ENCODE measurements around the gene FAM170B. TPM values are rescaled to one million over a fixed set of nuclear protein-coding genes. Genes with fewer than 3 reads are reported as not detected.

FAM170B gene
- total RNA-seq, 1 donor from 2014 or later = not detected

GRCh38 chr10:49172061-49172776 is 38.4 kb upstream of the FAM170B start:
- Mint-ChIP-seq H3K4me3 (ENCODE audit: unreplicated experiment) (no peak overlapping the region), H3K27me3 (ENCODE audit: unreplicated experiment) (peaks cover 10% of the 10 kb centered on the region), H3K9me3 (ENCODE audit: unreplicated experiment) (peaks cover 4% of the 10 kb centered on the region), H3K36me3 (ENCODE audit: unreplicated experiment) (no peaks in the 10 kb centered on the region), H3K27ac (ENCODE audit: unreplicated experiment) (no peak overlapping the region), H3K4me1 (ENCODE audit: low read depth, unreplicated experiment) (peaks cover 24% of the 10 kb centered on the region)
- no peak for DNase-seq
- TF ChIP-seq CTCF (IDR thresholded peaks at IDR 0.05; ENCODE audit: partially characterized antibody, unreplicated experiment) = no peak

GRCh38 chr10:49171326-49172060 is 37.7 kb upstream of the FAM170B start:
- peaks cover 2% of the 10 kb centered on the region for H3K36me3 Mint-ChIP-seq (ENCODE audit: unreplicated experiment)

DNA sequence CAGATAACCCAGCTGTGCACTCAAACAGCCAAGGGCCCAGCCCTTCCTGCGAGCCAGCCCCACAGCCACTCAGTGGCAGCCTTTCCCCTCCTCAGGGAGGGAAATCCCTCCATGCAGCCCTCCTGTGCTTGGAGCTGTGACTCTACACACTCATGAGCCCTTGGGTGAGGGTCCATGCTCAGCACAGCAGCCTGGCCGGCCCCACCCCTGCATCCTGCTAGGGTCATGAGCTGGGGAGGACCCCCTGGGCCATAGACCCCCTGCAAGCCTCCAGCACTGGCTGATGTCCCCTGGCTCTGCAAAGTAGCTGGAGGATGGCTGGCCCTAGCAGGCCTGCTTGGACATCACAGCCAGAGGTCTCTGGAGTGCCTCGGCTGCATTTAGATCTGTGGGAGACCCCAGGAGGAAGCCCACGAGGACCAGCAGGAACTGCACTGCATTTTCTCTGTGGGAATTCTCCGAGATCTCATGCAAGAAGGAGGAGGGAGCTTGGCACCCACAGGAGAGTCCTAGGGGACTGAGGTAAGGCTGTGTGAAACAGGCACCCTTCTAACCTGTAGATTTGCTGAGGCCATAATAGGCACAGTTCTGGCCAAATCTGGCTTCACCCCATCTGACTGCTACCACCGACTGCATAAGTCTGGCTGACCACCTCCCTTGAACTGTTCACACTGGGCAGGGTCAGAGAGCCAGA is 37.0 kb upstream of the FAM170B start:
- Mint-ChIP-seq H3K36me3 (ENCODE audit: unreplicated experiment) (peaks cover 5% of the 10 kb centered on the region), H3K9me3 (ENCODE audit: unreplicated experiment) (peaks cover 6% of the 10 kb centered on the region), H3K4me1 (ENCODE audit: low read depth, unreplicated experiment) (peaks cover 15% of the 10 kb centered on the region), H3K27me3 (ENCODE audit: unreplicated experiment) (peaks cover 12% of the 10 kb centered on the region), H3K4me3 (ENCODE audit: unreplicated experiment) (no peak overlapping the region), H3K27ac (ENCODE audit: unreplicated experiment) (no peak overlapping the region)
- TF ChIP-seq CTCF (IDR thresholded peaks at IDR 0.05; ENCODE audit: partially characterized antibody, unreplicated experiment) = no peak
- DNase-seq = no peak

More at GRCh38 chr10:49171326-49172060, 37.7 kb upstream of the FAM170B start:
- TF ChIP-seq CTCF (IDR thresholded peaks at IDR 0.05; ENCODE audit: partially characterized antibody, unreplicated experiment) = no peak
- Mint-ChIP-seq H3K27ac (ENCODE audit: unreplicated experiment) (no peak overlapping the region), H3K4me1 (ENCODE audit: low read depth, unreplicated experiment) (peaks cover 19% of the 10 kb centered on the region), H3K9me3 (ENCODE audit: unreplicated experiment) (peaks cover 4% of the 10 kb centered on the region), H3K4me3 (ENCODE audit: unreplicated experiment) (no peak overlapping the region), H3K27me3 (ENCODE audit: unreplicated experiment) (peaks cover 11% of the 10 kb centered on the region)
- DNase-seq = no peak

- H3K36me3 Mint-ChIP-seq (ENCODE audit: unreplicated experiment) = peaks cover 5% of the 10 kb centered on the region
- no peak for DNase-seq
- H3K4me3 Mint-ChIP-seq (ENCODE audit: unreplicated experiment) = no peak overlapping the region
- peaks cover 12% of the 10 kb centered on the region for H3K4me1 Mint-ChIP-seq (ENCODE audit: low read depth, unreplicated experiment)
- H3K9me3 Mint-ChIP-seq (ENCODE audit: unreplicated experiment) = peaks cover 8% of the 10 kb centered on the region
- no peak overlapping the region for H3K27ac Mint-ChIP-seq (ENCODE audit: unreplicated experiment)
- TF ChIP-seq CTCF (IDR thresholded peaks at IDR 0.05; ENCODE audit: partially characterized antibody, unreplicated experiment) = no peak
- H3K27me3 Mint-ChIP-seq (ENCODE audit: unreplicated experiment) = peaks cover 9% of the 10 kb centered on the region
Measured at GRCh38 chr10:49169776-49170175, 36.0 kb upstream of the FAM170B start.
